ENCODE results near the gene LDB2.

The LDB2 gene

DNA sequence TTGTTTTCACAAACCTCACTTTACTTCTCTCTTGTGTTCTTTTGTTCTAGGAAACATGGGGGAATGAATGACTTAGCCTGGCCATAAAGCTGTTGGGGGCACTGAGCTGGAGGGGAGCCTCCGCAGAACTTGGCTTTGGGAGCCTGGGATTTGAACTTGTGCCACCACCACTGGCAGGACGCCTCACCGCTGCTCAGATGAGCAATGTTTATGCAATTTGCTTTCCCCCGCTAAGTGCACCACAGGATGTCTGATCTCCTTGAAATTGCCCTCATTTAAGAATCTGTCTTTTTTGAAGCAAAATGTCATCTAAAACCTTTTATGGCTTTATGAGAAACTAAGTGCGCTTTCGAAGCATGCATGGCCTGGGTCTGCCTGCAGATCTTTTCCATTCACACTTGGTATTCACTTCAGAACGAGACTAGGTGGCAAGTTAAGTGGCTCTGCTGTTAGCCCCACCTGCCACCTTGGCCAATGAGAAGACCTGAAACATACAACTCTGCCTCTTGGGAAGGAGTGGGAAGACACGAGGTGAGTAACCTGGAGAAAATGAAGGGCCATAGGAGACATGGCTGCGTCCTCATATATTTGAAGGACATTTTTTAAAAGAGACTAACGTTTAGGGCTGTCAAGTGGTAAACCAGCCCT is 119.3 kb downstream of the LDB2 start:
- no peak for DNase-seq (ENCODE audit: low read depth)
- no peak overlapping the region for H3K4me3 ChIP-seq (ENCODE audit: low read depth, low read length)
- TF ChIP-seq, protein P1, sequence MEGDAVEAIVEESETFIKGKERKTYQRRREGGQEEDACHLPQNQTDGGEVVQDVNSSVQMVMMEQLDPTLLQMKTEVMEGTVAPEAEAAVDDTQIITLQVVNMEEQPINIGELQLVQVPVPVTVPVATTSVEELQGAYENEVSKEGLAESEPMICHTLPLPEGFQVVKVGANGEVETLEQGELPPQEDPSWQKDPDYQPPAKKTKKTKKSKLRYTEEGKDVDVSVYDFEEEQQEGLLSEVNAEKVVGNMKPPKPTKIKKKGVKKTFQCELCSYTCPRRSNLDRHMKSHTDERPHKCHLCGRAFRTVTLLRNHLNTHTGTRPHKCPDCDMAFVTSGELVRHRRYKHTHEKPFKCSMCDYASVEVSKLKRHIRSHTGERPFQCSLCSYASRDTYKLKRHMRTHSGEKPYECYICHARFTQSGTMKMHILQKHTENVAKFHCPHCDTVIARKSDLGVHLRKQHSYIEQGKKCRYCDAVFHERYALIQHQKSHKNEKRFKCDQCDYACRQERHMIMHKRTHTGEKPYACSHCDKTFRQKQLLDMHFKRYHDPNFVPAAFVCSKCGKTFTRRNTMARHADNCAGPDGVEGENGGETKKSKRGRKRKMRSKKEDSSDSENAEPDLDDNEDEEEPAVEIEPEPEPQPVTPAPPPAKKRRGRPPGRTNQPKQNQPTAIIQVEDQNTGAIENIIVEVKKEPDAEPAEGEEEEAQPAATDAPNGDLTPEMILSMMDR (IDR thresholded peaks at IDR 0.05; ENCODE audit: control insufficient read depth, extremely low read depth, insufficient read depth), result no peak

DNA sequence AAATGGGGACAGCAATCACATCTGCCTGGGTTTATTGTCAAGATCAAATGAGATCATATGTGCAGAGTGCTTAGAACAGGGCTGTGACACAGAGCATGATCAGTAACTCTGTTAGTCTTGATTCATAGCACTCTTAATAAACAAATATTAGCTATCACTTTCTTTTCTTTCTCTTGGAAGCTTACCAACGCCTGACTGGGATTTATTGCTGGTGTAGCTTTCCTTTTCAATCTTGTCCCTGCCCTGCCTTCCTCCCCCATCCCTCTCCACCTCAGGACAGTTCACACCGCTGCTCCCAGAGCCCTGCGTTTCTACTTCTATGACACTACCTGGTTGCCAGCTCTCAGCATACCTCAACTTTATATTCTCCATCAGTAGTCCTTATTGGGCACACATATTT is 120.7 kb downstream of the LDB2 start:
- DNase-seq (ENCODE audit: low read depth), result no peak
- TF ChIP-seq, protein P1 (IDR thresholded peaks at IDR 0.05; ENCODE audit: control insufficient read depth, extremely low read depth, insufficient read depth), result no peak
- no peak overlapping the region for H3K4me3 ChIP-seq (ENCODE audit: low read depth, low read length)

DNA sequence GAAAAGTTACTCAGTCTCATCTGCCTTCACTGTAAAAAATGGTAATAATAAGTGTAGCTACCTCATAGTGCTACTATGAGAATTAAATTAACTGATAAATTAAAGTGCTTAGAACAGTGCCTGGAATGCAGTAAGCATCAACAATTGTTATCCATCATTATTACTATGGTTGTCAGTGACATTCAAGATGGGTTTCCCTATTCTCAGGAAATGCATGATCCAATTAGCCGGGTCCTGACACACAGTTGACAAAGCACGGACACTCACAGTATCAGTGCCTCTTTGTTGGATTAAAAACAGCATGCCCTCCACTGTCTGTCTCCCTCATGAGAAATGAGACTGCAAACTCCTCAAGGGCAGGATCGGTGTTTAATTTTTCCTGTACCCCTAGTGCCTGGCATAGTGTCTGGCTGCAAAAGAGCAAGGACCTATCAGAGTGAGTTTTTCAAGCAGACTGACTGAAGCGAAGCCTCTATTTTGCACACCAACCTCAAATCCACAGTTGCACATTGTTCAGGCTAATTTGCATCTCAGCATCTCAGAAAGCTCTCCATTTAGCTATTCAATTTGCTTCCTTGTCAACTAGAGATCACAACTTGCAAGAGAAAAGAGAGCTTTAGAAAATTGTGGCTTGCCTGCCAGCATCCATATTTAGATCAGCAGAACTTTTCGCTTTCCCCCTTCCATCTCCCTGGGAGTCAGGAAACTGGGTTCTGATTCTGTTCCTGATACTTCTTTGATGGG is 122.9 kb downstream of the LDB2 start:
- DNase-seq (ENCODE audit: low read depth), result no peak
- TF ChIP-seq, protein P1 (IDR thresholded peaks at IDR 0.05; ENCODE audit: control insufficient read depth, extremely low read depth, insufficient read depth), result no peak

DNA sequence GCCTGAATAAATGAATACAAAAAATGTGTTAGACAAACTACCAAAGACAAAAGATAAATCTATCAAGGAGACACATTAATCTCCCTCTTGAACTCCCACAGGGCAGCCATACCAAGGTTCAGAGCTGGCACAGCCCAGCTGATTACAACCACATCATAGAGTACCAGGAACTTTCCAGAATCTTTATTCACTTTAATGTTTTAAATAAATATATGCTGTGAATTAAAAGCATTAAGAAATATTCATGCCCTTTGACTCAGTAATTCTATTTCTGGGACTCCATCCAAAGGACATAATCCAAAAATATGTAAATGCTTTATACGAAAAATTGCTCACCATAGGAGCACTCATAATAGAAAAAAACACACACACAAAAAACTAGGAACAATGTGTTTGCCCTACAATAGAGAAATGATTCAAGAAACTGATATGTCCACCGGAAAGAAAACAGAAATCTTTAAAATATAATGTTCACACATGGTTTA is 126.0 kb downstream of the LDB2 start:
- no peak overlapping the region for H3K4me3 ChIP-seq (ENCODE audit: low read depth, low read length)
- DNase-seq (ENCODE audit: low read depth), result no peak
- TF ChIP-seq, protein P1 (IDR thresholded peaks at IDR 0.05; ENCODE audit: control insufficient read depth, extremely low read depth, insufficient read depth), result no peak

More for the DNA sequence above, 122.9 kb downstream of the LDB2 start:
- no peak overlapping the region for H3K4me3 ChIP-seq (ENCODE audit: low read depth, low read length)

DNA sequence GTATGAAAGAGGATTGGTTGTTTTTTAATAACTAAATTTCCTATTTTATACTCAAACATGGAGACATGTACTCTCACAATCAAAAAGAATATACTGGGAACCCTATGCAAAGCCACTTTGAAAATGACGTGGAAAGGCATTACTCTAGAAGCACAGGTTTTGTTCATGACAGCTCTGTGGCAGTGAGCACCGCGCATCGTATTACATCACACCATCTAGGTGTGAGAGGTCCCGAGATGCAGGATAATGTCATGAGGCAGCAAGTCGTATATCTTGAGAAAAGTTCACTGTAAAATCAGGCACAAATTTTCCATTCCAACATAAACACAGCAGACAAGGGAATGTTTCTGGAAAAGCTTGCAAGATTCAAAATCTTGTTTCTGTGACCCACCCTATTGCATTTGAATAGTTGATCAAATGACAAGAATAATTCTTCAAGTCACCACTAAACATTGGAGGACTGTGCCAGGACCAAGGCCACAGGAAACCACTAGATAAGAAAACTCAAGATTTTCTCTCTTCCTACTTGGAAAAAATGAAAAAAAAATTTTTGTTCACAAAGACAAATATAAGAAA is 127.6 kb downstream of the LDB2 start:
- TF ChIP-seq, protein P1 (IDR thresholded peaks at IDR 0.05; ENCODE audit: control insufficient read depth, extremely low read depth, insufficient read depth), result no peak
- H3K4me3 ChIP-seq (ENCODE audit: low read depth, low read length), result no peak overlapping the region
- no peak for DNase-seq (ENCODE audit: low read depth)

DNA sequence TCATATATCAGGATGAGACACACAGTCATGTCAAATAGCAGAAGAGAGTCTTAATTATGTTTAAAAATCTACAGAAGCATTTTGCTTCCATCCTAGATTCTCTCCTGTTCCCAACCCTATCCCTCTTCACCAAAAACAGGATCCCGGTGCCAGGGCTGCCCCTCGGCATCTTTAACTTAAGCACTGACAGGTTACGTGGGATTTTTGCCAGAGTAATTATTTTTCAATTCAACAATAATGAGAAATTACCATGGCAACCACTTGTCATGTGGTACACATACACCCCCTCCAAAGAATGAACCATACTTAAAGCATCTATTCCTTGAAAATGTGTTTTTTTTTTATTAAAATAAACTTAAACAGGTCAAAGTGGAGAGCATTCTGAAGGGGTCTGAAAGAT is 130.6 kb downstream of the LDB2 start:
- TF ChIP-seq, protein P1 (IDR thresholded peaks at IDR 0.05; ENCODE audit: control insufficient read depth, extremely low read depth, insufficient read depth), result no peak
- no peak overlapping the region for H3K4me3 ChIP-seq (ENCODE audit: low read depth, low read length)
- DNase-seq (ENCODE audit: low read depth), result no peak

Data from LNCaP clone FGC (cell line).